Inflammatory macrophage treated with lipopolysaccharide for 4 hours (primary cell): ENCODE measurements around the gene SMAD2.
"Not testable (repeated sequence)": the region's sequence is repeated elsewhere in the genome, so short reads cannot be mapped to it uniquely, and the experiment has no call there.

ENCODE experiments used
- DNase-seq: peaks from one replicate; pipeline ENCODE4 v3.0.0-alpha.2; 2020

SMAD2 gene

GRCh38 chr18:47930199-47930930 is at the start of gene SMAD2:
TSS of gene SMAD2 (minus strand) at chr18:47930659. CDS start at chr18:47896756, 33,903 bp downstream.
- DNase-seq: peak; percentile 79

GRCh38 chr18:47979611-47980200 is 49.2 kb upstream of the SMAD2 start:
- DNase-seq: peak; percentile 14

- no peak for DNase-seq
Measured at GRCh38 chr18:47978603-47979002, 48.1 kb upstream of the SMAD2 start.

- no peak for DNase-seq
Measured at GRCh38 chr18:47978141-47978540, 47.7 kb upstream of the SMAD2 start.

GRCh38 chr18:47975701-47976100 is 45.2 kb upstream of the SMAD2 start:
- no peak for DNase-seq

- DNase-seq: no peak
Measured at GRCh38 chr18:47975105-47975504, 44.6 kb upstream of the SMAD2 start.

- peak; percentile 89 for DNase-seq
Measured at GRCh38 chr18:47970664-47971531, 40.4 kb upstream of the SMAD2 start.

- DNase-seq: peak; percentile 65
Measured at GRCh38 chr18:47969816-47970215, 39.4 kb upstream of the SMAD2 start.

GRCh38 chr18:47968721-47969120 is 38.3 kb upstream of the SMAD2 start:
- DNase-seq: no peak

- DNase-seq: no peak
Measured at GRCh38 chr18:47968006-47968676, 37.7 kb upstream of the SMAD2 start.

- DNase-seq: no peak
Measured at GRCh38 chr18:47964053-47964452, 33.6 kb upstream of the SMAD2 start.

- not testable (repeated sequence) for DNase-seq
Measured at GRCh38 chr18:47961003-47961402, 30.5 kb upstream of the SMAD2 start.

GRCh38 chr18:47953471-47953931 is 23.0 kb upstream of the SMAD2 start:
- DNase-seq: peak; percentile 95

GRCh38 chr18:47950511-47950910 is 20.1 kb upstream of the SMAD2 start:
- no peak for DNase-seq

GRCh38 chr18:47949202-47949601 is 18.7 kb upstream of the SMAD2 start:
- no peak for DNase-seq

GRCh38 chr18:47946889-47947288 is 16.4 kb upstream of the SMAD2 start:
- DNase-seq: no peak

- peak; percentile 83 for DNase-seq
Measured at GRCh38 chr18:47944972-47945852, 14.8 kb upstream of the SMAD2 start.

- peak; percentile 21 for DNase-seq
Measured at GRCh38 chr18:47936952-47937351, 6.5 kb upstream of the SMAD2 start.

- DNase-seq: no peak
Measured at GRCh38 chr18:47935321-47936055, 5.0 kb upstream of the SMAD2 start.

- DNase-seq: peak; percentile 73
Measured at GRCh38 chr18:47932603-47933002, 2.1 kb upstream of the SMAD2 start.

- DNase-seq: no peak
Measured at GRCh38 chr18:47932190-47932589, 1.7 kb upstream of the SMAD2 start.
